H7 (cell line): Measurements from ENCODE around the gene ANKRD10. TPM values are rescaled to one million over a fixed set of nuclear protein-coding genes. Genes with fewer than 3 reads are reported as not detected.

Experiments used
- DNase-seq: peaks from one replicate; pipeline ENCODE4 v3.0.0; 2012
- H3K27me3 ChIP-seq: 2 replicates; pipeline ENCODE4 v1.6.0; 2011; ENCODE audit warnings: mild to moderate bottlenecking, low read length; ENCODE audit not compliant: control insufficient read depth, insufficient read depth
- H3K36me3 ChIP-seq: replicated peaks from 2 replicates; pipeline ENCODE4 v1.5.1; 2011; ENCODE audit warnings: low read length; ENCODE audit not compliant: control insufficient read depth, insufficient read depth
- H3K4me3 ChIP-seq: 2 replicates; pipeline ENCODE4 v1.5.1; 2011; ENCODE audit warnings: low read depth, mild to moderate bottlenecking, control low read depth, low read length, moderate library complexity; ENCODE audit not compliant: insufficient read depth
- total RNA-seq: library from RNA; depleted of rRNA; stranded (reverse); fragments of >200 nt; shearing (Covaris generic); gene quantifications from 2 replicates; pipeline ENCODE4 v1.2.3, GENCODE V29; 2014; rRNA removed

ANKRD10 gene
- total RNA-seq, 1 experiment from 2014 or later: 108 TPM

DNA sequence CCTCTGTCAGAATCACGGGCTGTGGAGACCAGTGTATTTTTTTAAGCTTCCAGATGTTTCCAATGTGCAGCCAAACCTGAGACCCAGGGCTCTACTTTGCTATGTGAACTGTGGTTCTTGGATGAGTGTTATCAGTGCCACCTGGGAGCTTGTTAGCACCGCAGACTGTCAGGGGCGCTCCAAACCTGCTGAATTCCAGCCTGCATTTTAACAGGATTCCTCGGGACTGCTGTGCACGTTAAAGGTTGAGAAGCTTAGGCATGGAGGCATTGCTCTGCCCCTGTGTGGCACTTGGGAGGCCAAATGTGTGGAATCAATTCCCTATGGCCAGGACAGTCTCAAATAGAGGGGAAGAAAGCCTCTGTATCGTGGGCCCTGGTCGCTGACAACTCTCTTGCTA is 80.3 kb downstream of the ANKRD10 start:
- Histone ChIP-seq H3K27me3 (no peaks in the 10 kb centered on the region), H3K36me3 (no peaks in the 10 kb centered on the region), H3K4me3 (no peak overlapping the region)
- DNase-seq: no peak

DNA sequence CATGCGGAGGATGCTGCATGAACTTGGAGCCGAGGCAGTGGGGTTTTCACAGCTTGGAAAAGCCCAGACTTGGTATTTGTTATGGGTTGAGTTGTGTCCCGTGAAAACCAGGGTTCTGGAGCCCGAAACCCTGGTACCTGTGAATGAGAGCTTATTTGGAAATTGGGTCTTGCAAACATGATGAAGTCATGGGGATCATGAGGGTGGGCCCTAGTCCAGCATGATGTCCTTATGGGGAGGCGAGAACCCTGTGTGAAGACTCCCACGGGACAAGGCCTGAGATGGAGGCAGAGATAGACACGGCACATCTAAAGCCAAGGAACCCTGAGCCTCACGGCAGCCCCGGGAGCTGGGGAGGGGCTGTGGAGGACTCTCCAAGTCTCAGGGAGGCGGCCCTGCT is 82.3 kb downstream of the ANKRD10 start:
- Histone ChIP-seq H3K4me3 (no peak overlapping the region), H3K36me3 (no peaks in the 10 kb centered on the region), H3K27me3 (no peaks in the 10 kb centered on the region)
- DNase-seq: no peak

DNA sequence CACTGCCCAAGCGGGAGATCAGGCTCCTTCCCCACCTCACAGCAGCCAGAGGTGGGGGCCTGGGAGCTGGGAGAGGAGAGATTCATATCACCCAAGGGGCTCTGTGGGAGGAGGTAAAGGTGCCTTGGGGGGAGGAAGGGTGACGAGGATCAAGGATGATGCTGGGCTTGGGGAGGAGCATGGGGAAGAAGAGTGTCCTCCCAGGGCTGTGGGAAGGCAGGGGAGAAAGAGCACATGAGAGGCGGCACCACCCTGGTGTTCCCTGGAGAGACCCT is 82.7 kb downstream of the ANKRD10 start:
- DNase-seq: no peak
- no peaks in the 10 kb centered on the region for H3K27me3 ChIP-seq
- no peaks in the 10 kb centered on the region for H3K36me3 ChIP-seq
- H3K4me3 ChIP-seq: no peak overlapping the region

- no peaks in the 10 kb centered on the region for H3K27me3 ChIP-seq
- no peak for DNase-seq
- H3K4me3 ChIP-seq: no peak overlapping the region
- no peaks in the 10 kb centered on the region for H3K36me3 ChIP-seq
Observed at GRCh38 chr13:110831437-110832204, 83.2 kb downstream of the ANKRD10 start.

- no peaks in the 10 kb centered on the region for H3K36me3 ChIP-seq
- no peaks in the 10 kb centered on the region for H3K27me3 ChIP-seq
- H3K4me3 ChIP-seq: no peak overlapping the region
- no peak for DNase-seq
Observed at GRCh38 chr13:110830800-110831371, 84.0 kb downstream of the ANKRD10 start.

GRCh38 chr13:110830331-110830730 is 84.5 kb downstream of the ANKRD10 start:
- Histone ChIP-seq H3K4me3 (no peak overlapping the region), H3K36me3 (no peaks in the 10 kb centered on the region), H3K27me3 (no peaks in the 10 kb centered on the region)
- DNase-seq: no peak

- Histone ChIP-seq H3K36me3 (no peaks in the 10 kb centered on the region), H3K27me3 (no peaks in the 10 kb centered on the region), H3K4me3 (no peak overlapping the region)
- DNase-seq: no peak
Observed at GRCh38 chr13:110829486-110829885, 85.4 kb downstream of the ANKRD10 start.

- H3K4me3 ChIP-seq: no peak overlapping the region
- no peaks in the 10 kb centered on the region for H3K27me3 ChIP-seq
- H3K36me3 ChIP-seq: no peaks in the 10 kb centered on the region
- no peak for DNase-seq
Observed at GRCh38 chr13:110828705-110829104, 86.2 kb downstream of the ANKRD10 start.

Other genes with a start within 250 kb of the ANKRD10 start
- gene CARS2, start 209.0 kb downstream of the ANKRD10 start, total RNA-seq: 40.0 and 44.3 TPM in 2 replicates
- 21.7 and 23.1 TPM in 2 replicates for gene ING1, start 201.4 kb downstream of the ANKRD10 start, total RNA-seq
- 20.8 and 31.6 TPM in 2 replicates for gene ARHGEF7, start 200.2 kb upstream of the ANKRD10 start, total RNA-seq